VCaP (cell line): Measurements from ENCODE around the gene SCN8A.

ENCODE experiments used
- H3K27ac ChIP-seq: fragments of 450-650 bp; 2 replicates; pipeline ENCODE4 v1.5.1; 2017
- TF ChIP-seq, protein P1 (sequence below): fragments of 450-650 bp; conservative IDR thresholded peaks from 2 replicates; pipeline ENCODE4 v1.5.1; 2017; ENCODE audit warnings: mild to moderate bottlenecking, moderate library complexity

The SCN8A gene

DNA sequence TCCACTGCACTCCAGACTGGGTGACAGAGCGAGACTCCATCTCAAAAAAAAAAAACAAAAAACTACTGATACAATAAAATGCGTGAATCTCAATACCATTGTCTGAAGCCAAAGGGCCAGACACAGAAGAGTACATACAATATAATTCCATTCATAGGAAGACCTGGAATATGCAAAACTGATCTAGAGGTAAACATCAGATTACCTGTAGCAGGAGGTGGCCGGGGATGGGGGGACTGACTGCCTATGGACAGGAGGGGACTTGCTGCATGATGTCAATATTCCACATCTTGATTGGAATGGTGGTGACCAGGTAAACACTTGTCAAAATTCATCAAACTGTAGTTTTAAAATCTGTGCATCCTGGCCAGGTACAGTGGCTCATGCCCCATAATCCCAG, 270.0 kb downstream of the SCN8A start:
- TF ChIP-seq, protein P1, sequence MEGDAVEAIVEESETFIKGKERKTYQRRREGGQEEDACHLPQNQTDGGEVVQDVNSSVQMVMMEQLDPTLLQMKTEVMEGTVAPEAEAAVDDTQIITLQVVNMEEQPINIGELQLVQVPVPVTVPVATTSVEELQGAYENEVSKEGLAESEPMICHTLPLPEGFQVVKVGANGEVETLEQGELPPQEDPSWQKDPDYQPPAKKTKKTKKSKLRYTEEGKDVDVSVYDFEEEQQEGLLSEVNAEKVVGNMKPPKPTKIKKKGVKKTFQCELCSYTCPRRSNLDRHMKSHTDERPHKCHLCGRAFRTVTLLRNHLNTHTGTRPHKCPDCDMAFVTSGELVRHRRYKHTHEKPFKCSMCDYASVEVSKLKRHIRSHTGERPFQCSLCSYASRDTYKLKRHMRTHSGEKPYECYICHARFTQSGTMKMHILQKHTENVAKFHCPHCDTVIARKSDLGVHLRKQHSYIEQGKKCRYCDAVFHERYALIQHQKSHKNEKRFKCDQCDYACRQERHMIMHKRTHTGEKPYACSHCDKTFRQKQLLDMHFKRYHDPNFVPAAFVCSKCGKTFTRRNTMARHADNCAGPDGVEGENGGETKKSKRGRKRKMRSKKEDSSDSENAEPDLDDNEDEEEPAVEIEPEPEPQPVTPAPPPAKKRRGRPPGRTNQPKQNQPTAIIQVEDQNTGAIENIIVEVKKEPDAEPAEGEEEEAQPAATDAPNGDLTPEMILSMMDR = no peak

More for the DNA sequence above, 270.0 kb downstream of the SCN8A start:
- no peak overlapping the region for H3K27ac ChIP-seq
